ENCODE measurements around the gene SLIRP.

DNA sequence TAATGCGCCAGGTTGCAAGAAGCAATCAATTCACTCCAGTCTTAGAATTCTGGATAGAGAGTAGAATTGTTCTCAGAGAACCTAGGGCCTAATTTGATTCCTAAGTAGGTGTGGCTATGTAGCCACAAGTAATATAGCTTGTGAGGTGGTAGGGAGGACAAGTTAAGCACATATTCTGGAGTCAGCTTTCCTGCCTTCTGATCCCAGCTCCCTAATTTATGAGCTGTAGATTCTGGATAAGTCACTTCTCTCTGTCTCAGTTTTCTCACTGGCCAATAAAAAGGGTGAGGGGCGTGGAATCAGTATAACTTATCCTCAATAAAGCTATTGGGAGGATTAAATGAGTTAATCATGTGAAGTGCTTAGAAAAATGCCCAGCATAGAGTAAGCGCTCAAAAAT is 56.1 kb downstream of the SLIRP start:
- TF ChIP-seq, protein P1, sequence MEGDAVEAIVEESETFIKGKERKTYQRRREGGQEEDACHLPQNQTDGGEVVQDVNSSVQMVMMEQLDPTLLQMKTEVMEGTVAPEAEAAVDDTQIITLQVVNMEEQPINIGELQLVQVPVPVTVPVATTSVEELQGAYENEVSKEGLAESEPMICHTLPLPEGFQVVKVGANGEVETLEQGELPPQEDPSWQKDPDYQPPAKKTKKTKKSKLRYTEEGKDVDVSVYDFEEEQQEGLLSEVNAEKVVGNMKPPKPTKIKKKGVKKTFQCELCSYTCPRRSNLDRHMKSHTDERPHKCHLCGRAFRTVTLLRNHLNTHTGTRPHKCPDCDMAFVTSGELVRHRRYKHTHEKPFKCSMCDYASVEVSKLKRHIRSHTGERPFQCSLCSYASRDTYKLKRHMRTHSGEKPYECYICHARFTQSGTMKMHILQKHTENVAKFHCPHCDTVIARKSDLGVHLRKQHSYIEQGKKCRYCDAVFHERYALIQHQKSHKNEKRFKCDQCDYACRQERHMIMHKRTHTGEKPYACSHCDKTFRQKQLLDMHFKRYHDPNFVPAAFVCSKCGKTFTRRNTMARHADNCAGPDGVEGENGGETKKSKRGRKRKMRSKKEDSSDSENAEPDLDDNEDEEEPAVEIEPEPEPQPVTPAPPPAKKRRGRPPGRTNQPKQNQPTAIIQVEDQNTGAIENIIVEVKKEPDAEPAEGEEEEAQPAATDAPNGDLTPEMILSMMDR (IDR thresholded peaks at IDR 0.05), result no peak
- TF ChIP-seq POLR2A (IDR thresholded peaks at IDR 0.05) (no peak), POLR2AphosphoS5 (IDR thresholded peaks at IDR 0.05; ENCODE audit: insufficient read depth in 1 of 2, low read depth in 1 of 2) (no peak)
